GM12878 (cell line): ENCODE measurements around the gene ATG10. TPM values are rescaled to one million over a fixed set of nuclear protein-coding genes. Genes with fewer than 3 reads are reported as not detected.

Source experiments
- ATAC-seq: fragments of 200-7000 bp; cut with Tn5 transposase; 3 replicates; pipeline ENCODE4 v1.9.1; 2020; ENCODE audit warnings: mild to moderate bottlenecking, moderate library complexity
- BruUV-seq: library from RNA; stranded (reverse); fragments of 400-500 nt; replicated peaks from 2 replicates; lab custom pipeline; 2021; lab: Mats Ljungman, UMichigan
- CTCF ChIA-PET: fragments of 300-600 bp; sonication (Branson Sonifier 250); formaldehyde crosslinking; extraction: SDS; loops from one replicate; lab custom pipeline; 2021; ENCODE audit warnings: inconsistent platforms; lab: Yijun Ruan, JAX
- POLR2A ChIA-PET: fragments of 350-600 bp; formaldehyde crosslinking; extraction: SDS; loops from one replicate; lab custom pipeline; 2021; ENCODE audit warnings: inconsistent platforms; lab: Charles Lee
- RAD21 ChIA-PET: fragments of 300-600 bp; sonication (Branson Sonifier 250); formaldehyde crosslinking; loops from one replicate; lab custom pipeline; 2023; ENCODE audit warnings: antibody characterized with exemption; ENCODE audit not compliant: unreplicated experiment; lab: Charles Lee
- SMC1A ChIA-PET: fragments of 300-600 bp; sonication (Branson Sonifier 250); formaldehyde crosslinking; loops from one replicate; lab custom pipeline; 2023; ENCODE audit not compliant: unreplicated experiment, uncharacterized antibody; lab: Charles Lee
- DNase-seq: peaks from one replicate; pipeline ENCODE4 v3.0.0-alpha.2; 2011; ENCODE audit warnings: low read depth, low spot score
- FAIRE-seq: peaks from 3 replicates; lab custom pipeline; 2011; peaks lifted over from hg19 to GRCh38; lab: Jason Lieb, UNC
- H2AFZ ChIP-seq: 2 replicates; pipeline ENCODE4 v1.6.0; 2011; ENCODE audit warnings: low read depth, low read length, control low read depth; ENCODE audit not compliant: control insufficient read depth
- H3K27ac ChIP-seq: 2 replicates; pipeline ENCODE4 v1.5.1; 2011; ENCODE audit warnings: control low read depth; ENCODE audit not compliant: control insufficient read depth, insufficient read depth
- H3K27me3 ChIP-seq, 2 experiments: replicated peaks in 1 of 2; 2 replicates each; pipeline versions ENCODE4 v1.6.0 to v1.6.1; 2011; ENCODE audit warnings: low read length in 1 of 2; ENCODE audit not compliant: control insufficient read depth in 2 of 2, insufficient read depth in 2 of 2
- H3K36me3 ChIP-seq, 2 experiments: 2 replicates each; pipeline ENCODE4 v1.5.1; 2011; ENCODE audit warnings: low read length in 1 of 2; ENCODE audit not compliant: control insufficient read depth in 2 of 2, insufficient read depth in 2 of 2
- H3K4me1 ChIP-seq: 2 replicates; pipeline ENCODE4 v1.6.1; 2011; ENCODE audit warnings: mild to moderate bottlenecking, low read length, moderate library complexity, mixed read lengths; ENCODE audit not compliant: control insufficient read depth, insufficient read depth
- H3K4me2 ChIP-seq: 2 replicates; pipeline ENCODE4 v1.6.0; 2011; ENCODE audit warnings: control low read depth; ENCODE audit not compliant: control insufficient read depth, insufficient read depth
- H3K4me3 ChIP-seq: fragments of 200-600 bp; sonication (generic); 2 replicates; pipeline ENCODE4 v1.5.1; 2016
- H3K79me2 ChIP-seq: 2 replicates; pipeline ENCODE4 v1.6.0; 2011; ENCODE audit warnings: low read length; ENCODE audit not compliant: control insufficient read depth, insufficient read depth
- H3K9ac ChIP-seq: 2 replicates; pipeline ENCODE4 v1.8.0; 2011; ENCODE audit warnings: low read length, control low read depth, mixed read lengths; ENCODE audit not compliant: control insufficient read depth, insufficient read depth
- H3K9me3 ChIP-seq: replicated peaks from 3 replicates; pipeline ENCODE4 v1.5.1; 2011; ENCODE audit warnings: mild to moderate bottlenecking, low read length; ENCODE audit not compliant: control insufficient read depth, insufficient read depth
- H4K20me1 ChIP-seq: 2 replicates; pipeline ENCODE4 v1.6.0; 2011; ENCODE audit not compliant: control insufficient read depth, insufficient read depth
- BCL11A ChIP-seq: IDR thresholded peaks from 2 replicates; pipeline ENCODE4 v1.6.1; 2011; ENCODE audit warnings: low read depth, low read length
- BHLHE40 ChIP-seq, 2 experiments: fragments of 450-650 bp in 1 of 2; IDR thresholded peaks; 2 replicates each; pipeline ENCODE4 v1.6.1; 2011 to 2017; ENCODE audit warnings: low read depth in 2 of 2, borderline replicate concordance in 1 of 2, improper control_type of control experiment in 1 of 2, low read length in 1 of 2, mild to moderate bottlenecking in 1 of 2
- EED ChIP-seq: sonication (generic); IDR thresholded peaks from 2 replicates; pipeline ENCODE4 v1.6.1; 2016; ENCODE audit warnings: antibody characterized with exemption, low read depth
- FOS ChIP-seq: IDR thresholded peaks from 3 replicates; pipeline ENCODE4 v1.6.1; 2011; ENCODE audit warnings: borderline replicate concordance; ENCODE audit not compliant: insufficient read length; ENCODE audit errors: extremely low read depth
- FOXM1 ChIP-seq: IDR thresholded peaks from 2 replicates; pipeline ENCODE4 v1.6.1; 2012; ENCODE audit warnings: low read depth, mild to moderate bottlenecking, inconsistent platforms, low read length, moderate library complexity
- IRF4 ChIP-seq: IDR thresholded peaks from 2 replicates; pipeline ENCODE4 v1.6.1; 2011; ENCODE audit warnings: low read depth, low read length
- JUNB ChIP-seq: IDR thresholded peaks from 2 replicates; pipeline ENCODE4 v1.6.1; 2016; ENCODE audit warnings: antibody characterized with exemption, mild to moderate bottlenecking
- KLF5 ChIP-seq: fragments of 450-650 bp; IDR thresholded peaks from 2 replicates; pipeline ENCODE4 v1.6.1; 2014; ENCODE audit warnings: mild to moderate bottlenecking; ENCODE audit not compliant: partially characterized antibody
- MEF2A ChIP-seq: IDR thresholded peaks from 2 replicates; pipeline ENCODE4 v1.6.1; 2011; ENCODE audit warnings: low read depth, mild to moderate bottlenecking, low read length, moderate library complexity; ENCODE audit not compliant: insufficient read depth
- MYB ChIP-seq: fragments of 150-350 bp; IDR thresholded peaks from 2 replicates; pipeline ENCODE4 v1.6.1; 2014; ENCODE audit warnings: mild to moderate bottlenecking, low read depth, low read length, borderline replicate concordance
- NFXL1 ChIP-seq: fragments of 450-650 bp; IDR thresholded peaks from 2 replicates; pipeline ENCODE4 v1.6.1; 2017; ENCODE audit warnings: antibody characterized with exemption, mild to moderate bottlenecking, borderline replicate concordance
- NFYB ChIP-seq: IDR thresholded peaks from 2 replicates; pipeline ENCODE4 v1.6.1; 2011; ENCODE audit warnings: low read depth, mild to moderate bottlenecking, low read length, improper control_type of control experiment, moderate library complexity; ENCODE audit not compliant: insufficient read depth
- SRF ChIP-seq, 2 experiments: IDR thresholded peaks; 2 replicates each; pipeline ENCODE4 v1.6.1; 2011; ENCODE audit warnings: low read depth in 2 of 2, low read length in 2 of 2, mild to moderate bottlenecking in 1 of 2, moderate library complexity in 1 of 2
- SUPT20H ChIP-seq: IDR thresholded peaks from 2 replicates; pipeline ENCODE4 v1.6.1; 2011; ENCODE audit warnings: low read depth, mild to moderate bottlenecking, low read length, moderate library complexity, borderline replicate concordance; ENCODE audit not compliant: control insufficient read depth
- YY1 ChIP-seq: IDR thresholded peaks from 2 replicates; pipeline ENCODE4 v1.6.1; 2011; ENCODE audit warnings: low read depth, mild to moderate bottlenecking, low read length
- WGBS: methylation state at CpG from one replicate; pipeline ENCODE4 v1.1.6; 2016; ENCODE audit warnings: low lambda C conversion rate; ENCODE audit not compliant: insufficient replicate concordance, insufficient coverage; ENCODE audit errors: missing lambda C conversion rate; 5-methylcytosine and 5-hydroxymethylcytosine counted together
- in situ Hi-C: fragments of 300-500 bp; cut with MboI; formaldehyde crosslinking; loops from 9 replicates; pipeline ENCODE4 v1.14.3; 2018; ENCODE audit warnings: mixed read lengths
- intact Hi-C: fragments of 100-400 bp; cut with micrococcal nuclease; formaldehyde crosslinking; loops from one replicate; pipeline ENCODE4 v1.14.2; 2022; ENCODE audit not compliant: unreplicated experiment
- polyA plus RNA-seq, 11 experiments: library from polyadenylated mRNA; depleted of rRNA in 4 of 11; unstranded in 6 of 11; stranded (reverse) in 5 of 11; fragments of >200 nt; fragmentation: Nextera tagmentation in 4 of 11; fragmentation: Illumina TruSeq in 1 of 11; extraction: Ambion mirVana in 4 of 11; extraction: Trizol in 1 of 11; gene quantifications; 1 replicate in 1 of 11; 2 replicates in 10 of 11; pipeline versions ENCODE4 v1.2.1 to v1.2.3, GENCODE V29; 2011 to 2016; ENCODE audit warnings: inconsistent platforms in 2 of 11, missing spikeins in 2 of 11, low read depth in 1 of 11
- total RNA-seq, 4 experiments: library from RNA; depleted of rRNA in 3 of 4; stranded (reverse); fragments of >200 nt in 3 of 4; fragmentation: Illumina TruSeq in 1 of 4; extraction: Trizol in 1 of 4; gene quantifications; 2 replicates each; pipeline versions ENCODE4 v1.2.1 to v1.2.3, GENCODE V29; 2013 to 2021
- TF ChIP-seq, protein P1 (sequence below): fragments of 450-650 bp; IDR thresholded peaks from 2 replicates; pipeline ENCODE4 v1.6.1; 2016; ENCODE audit warnings: mild to moderate bottlenecking, moderate library complexity, borderline replicate concordance
- TF ChIP-seq, protein P2 (sequence below): fragments of 450-650 bp; formaldehyde crosslinking; IDR thresholded peaks from 2 replicates; pipeline ENCODE4 v1.4.0; 2020; ENCODE audit warnings: mild to moderate bottlenecking, moderate library complexity

Gene ATG10
- total and polyA plus RNA-seq, 10 of the 15 experiments (the other 5 are each of a cell fraction or from before 2014, with no cell fraction given), result 3.8 to 14.4 (median 6.5) TPM

DNA sequence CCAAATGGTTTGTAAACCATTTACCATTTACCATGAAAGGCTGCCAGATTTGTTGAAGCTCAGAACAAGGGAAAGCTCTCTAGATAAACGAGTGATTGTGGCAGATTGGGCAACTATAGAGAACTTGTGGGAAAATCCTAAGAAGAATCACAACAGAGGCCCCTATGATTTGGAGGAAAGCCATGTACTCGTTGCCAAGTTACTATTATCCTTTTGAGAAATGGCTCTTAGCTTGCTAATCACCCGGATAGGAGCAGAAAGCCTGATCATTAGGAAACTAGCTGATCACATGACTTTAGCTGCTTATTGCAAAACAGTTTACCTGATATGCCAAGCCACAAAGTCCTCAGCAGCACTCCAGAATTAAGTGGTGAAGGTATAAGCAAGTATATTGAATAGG is 23.5 kb upstream of the ATG10 start:
- intact Hi-C loops (no loop called here), in situ Hi-C loops (no loop called here)
- no peaks in the 10 kb centered on the region for H4K20me1 ChIP-seq
- SMC1A ChIA-PET, result interaction anchor here (1.2 kb wide), 1 partner anchor 86 kb away, joined by 3 read pairs; no protein-coding TSS in a partner anchor
- POLR2A ChIA-PET, result no interaction called here
- ATAC-seq, result no peak
- H3K9ac ChIP-seq, result no peak overlapping the region
- no peak for DNase-seq
- H3K36me3 ChIP-seq, result no peaks in the 10 kb centered on the region
- no TSS peak for BruUV-seq
- no peak overlapping the region for H3K27ac ChIP-seq
- no peaks in the 10 kb centered on the region for H3K79me2 ChIP-seq
- no peaks in the 10 kb centered on the region for H3K4me1 ChIP-seq
- no peak overlapping the region for H2AFZ ChIP-seq
- H3K4me3 ChIP-seq, result no peak overlapping the region
- FAIRE-seq, result no peak
- no peak overlapping the region for H3K4me2 ChIP-seq
- CTCF ChIA-PET, result interaction anchor here (1.2 kb wide), 1 partner anchor 11 kb away, joined by 3 read pairs; no protein-coding TSS in a partner anchor
- no peaks in the 10 kb centered on the region for H3K27me3 ChIP-seq
- H3K9me3 ChIP-seq, result no peaks in the 10 kb centered on the region
- 34% methylated on average over 3 of the region's 3 CpGs for WGBS
- RAD21 ChIA-PET, result no interaction called here
- TF ChIP-seq MEF2A, result no peak
- TF ChIP-seq MYB, result no peak
- TF ChIP-seq NFXL1, result no peak
- TF ChIP-seq FOXM1, result no peak
- no peak for TF ChIP-seq BCL11A
- no peak for TF ChIP-seq EED
- TF ChIP-seq KLF5, result no peak
- no peak for TF ChIP-seq SRF (IDR thresholded peaks at IDR 0.05; ENCODE audit: low read depth in 2 of 2, low read length in 2 of 2)
- no peak for TF ChIP-seq FOS
- no peak for TF ChIP-seq BHLHE40 (IDR thresholded peaks at IDR 0.05; ENCODE audit: borderline replicate concordance in 1 of 2, low read depth in 2 of 2, low read length in 1 of 2)
- TF ChIP-seq, protein P1, sequence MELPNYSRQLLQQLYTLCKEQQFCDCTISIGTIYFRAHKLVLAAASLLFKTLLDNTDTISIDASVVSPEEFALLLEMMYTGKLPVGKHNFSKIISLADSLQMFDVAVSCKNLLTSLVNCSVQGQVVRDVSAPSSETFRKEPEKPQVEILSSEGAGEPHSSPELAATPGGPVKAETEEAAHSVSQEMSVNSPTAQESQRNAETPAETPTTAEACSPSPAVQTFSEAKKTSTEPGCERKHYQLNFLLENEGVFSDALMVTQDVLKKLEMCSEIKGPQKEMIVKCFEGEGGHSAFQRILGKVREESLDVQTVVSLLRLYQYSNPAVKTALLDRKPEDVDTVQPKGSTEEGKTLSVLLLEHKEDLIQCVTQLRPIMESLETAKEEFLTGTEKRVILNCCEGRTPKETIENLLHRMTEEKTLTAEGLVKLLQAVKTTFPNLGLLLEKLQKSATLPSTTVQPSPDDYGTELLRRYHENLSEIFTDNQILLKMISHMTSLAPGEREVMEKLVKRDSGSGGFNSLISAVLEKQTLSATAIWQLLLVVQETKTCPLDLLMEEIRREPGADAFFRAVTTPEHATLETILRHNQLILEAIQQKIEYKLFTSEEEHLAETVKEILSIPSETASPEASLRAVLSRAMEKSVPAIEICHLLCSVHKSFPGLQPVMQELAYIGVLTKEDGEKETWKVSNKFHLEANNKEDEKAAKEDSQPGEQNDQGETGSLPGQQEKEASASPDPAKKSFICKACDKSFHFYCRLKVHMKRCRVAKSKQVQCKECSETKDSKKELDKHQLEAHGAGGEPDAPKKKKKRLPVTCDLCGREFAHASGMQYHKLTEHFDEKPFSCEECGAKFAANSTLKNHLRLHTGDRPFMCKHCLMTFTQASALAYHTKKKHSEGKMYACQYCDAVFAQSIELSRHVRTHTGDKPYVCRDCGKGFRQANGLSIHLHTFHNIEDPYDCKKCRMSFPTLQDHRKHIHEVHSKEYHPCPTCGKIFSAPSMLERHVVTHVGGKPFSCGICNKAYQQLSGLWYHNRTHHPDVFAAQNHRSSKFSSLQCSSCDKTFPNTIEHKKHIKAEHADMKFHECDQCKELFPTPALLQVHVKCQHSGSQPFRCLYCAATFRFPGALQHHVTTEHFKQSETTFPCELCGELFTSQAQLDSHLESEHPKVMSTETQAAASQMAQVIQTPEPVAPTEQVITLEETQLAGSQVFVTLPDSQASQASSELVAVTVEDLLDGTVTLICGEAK, result no peak
- TF ChIP-seq SUPT20H, result no peak
- TF ChIP-seq NFYB, result no peak
- TF ChIP-seq JUNB, result no peak
- TF ChIP-seq, protein P2, sequence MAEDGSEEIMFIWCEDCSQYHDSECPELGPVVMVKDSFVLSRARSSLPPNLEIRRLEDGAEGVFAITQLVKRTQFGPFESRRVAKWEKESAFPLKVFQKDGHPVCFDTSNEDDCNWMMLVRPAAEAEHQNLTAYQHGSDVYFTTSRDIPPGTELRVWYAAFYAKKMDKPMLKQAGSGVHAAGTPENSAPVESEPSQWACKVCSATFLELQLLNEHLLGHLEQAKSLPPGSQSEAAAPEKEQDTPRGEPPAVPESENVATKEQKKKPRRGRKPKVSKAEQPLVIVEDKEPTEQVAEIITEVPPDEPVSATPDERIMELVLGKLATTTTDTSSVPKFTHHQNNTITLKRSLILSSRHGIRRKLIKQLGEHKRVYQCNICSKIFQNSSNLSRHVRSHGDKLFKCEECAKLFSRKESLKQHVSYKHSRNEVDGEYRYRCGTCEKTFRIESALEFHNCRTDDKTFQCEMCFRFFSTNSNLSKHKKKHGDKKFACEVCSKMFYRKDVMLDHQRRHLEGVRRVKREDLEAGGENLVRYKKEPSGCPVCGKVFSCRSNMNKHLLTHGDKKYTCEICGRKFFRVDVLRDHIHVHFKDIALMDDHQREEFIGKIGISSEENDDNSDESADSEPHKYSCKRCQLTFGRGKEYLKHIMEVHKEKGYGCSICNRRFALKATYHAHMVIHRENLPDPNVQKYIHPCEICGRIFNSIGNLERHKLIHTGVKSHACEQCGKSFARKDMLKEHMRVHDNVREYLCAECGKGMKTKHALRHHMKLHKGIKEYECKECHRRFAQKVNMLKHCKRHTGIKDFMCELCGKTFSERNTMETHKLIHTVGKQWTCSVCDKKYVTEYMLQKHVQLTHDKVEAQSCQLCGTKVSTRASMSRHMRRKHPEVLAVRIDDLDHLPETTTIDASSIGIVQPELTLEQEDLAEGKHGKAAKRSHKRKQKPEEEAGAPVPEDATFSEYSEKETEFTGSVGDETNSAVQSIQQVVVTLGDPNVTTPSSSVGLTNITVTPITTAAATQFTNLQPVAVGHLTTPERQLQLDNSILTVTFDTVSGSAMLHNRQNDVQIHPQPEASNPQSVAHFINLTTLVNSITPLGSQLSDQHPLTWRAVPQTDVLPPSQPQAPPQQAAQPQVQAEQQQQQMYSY (CRISPR knock-in tag), result no peak
- no peak for TF ChIP-seq YY1
- TF ChIP-seq IRF4, result no peak
